HuH-7 (cell line): ENCODE results near the gene ZFP69B.

ENCODE experiments used
- DNase-seq: peaks from one replicate; pipeline ENCODE4 v3.0.0; 2011; ENCODE audit warnings: low spot score

ZFP69B gene

GRCh38 chr1:40449684-40450494, at the start of gene ZFP69B:
TSS of gene ZFP69B (plus strand) at chr1:40450476. CDS start at chr1:40450962, 486 bp downstream.
- peak; percentile 96 for DNase-seq

DNA sequence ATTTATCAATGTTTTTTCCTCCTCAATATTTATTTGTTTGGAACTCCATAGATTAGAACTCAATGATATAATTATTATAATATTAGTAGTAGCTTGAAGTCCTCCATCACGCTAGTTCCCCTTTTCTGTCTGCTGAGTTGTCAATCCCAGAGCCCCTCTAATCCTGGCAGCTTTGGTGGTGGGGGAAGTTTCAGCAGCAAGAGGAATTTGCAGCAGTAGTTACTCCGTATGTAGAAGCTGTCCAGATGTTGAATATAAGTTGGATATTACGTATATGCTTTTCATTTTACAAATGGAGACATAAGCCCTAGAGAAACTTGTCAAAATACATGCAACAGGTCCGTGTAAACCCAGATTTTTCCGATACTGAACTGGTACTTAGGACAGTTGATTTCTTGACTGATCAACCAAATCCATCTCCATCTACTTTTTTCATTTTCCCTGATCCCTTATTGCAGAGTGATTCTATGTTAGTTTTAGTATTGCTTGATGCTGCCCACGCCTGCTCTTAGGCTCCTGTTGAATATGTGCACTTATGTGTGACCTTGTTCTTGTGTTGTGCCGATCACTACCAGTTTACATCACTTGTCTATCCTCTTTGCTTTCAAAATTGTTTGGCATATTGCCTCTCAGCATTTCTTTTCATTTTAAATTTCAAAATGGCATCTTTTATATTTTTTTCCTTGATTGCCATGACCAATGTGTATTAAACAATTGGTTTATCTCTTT, 48.6 kb upstream of the ZFP69B start:
- DNase-seq: no peak

- no peak for DNase-seq
These were observed 45.4 kb upstream of the ZFP69B start for GRCh38 chr1:40404670-40405462.

DNA sequence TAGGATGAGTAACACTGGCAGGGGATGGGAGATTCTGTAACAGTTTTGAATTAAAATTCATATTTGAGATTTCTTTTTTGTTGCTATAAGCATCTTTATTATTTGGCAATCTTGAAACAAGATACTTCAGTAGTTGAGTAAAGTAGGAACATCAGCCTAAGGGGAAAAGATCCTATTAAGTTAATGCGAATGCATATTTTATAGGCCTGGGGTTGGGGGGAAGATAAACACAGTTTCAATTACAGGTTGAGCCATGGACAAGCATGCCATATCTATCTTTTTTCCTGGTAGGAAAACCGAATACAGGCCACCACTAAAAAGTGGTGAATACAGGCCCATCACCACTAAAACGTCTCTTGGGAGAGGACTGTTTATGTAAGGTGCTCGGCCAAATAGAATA, 44.5 kb upstream of the ZFP69B start:
- no peak for DNase-seq

- no peak for DNase-seq
These were observed 42.8 kb upstream of the ZFP69B start for GRCh38 chr1:40407453-40407852.

DNA sequence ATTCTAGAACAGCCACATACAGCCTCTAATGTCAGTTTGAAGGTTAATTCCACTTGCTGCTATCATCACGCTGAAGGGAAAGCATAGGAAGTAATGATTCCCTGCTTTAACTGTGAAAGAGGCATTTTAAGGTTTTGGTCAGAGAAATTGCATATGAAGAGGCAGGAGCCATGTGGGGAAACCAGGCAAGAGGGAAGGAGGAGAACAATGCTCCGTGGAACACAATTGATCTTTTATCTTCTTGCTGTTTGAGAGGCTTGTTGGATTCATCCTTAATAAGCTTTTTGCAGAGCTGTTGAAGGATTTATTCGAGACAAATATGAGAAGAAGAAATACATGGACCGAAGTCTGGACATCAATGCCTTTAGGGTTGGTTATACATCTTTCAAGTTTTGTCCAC, 40.8 kb upstream of the ZFP69B start:
- DNase-seq: no peak

DNA sequence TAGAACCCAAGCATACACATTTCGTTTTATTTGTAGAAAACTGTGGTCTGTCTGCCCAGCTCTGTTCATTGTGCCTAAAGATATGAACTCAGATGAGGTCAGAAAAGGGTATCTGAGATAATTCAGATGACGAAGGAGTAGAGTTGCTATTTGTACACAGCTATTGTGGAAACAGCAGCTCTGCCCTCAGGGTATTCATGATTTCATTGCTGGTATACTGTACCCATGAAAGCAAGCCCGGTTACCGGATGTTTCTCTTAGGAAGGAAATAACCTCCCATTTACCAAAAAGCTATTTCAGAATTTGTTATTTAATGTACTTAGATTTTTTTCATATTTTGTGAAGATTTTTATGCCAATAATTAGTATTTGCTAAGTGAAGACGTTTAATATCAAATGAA, 39.0 kb upstream of the ZFP69B start:
- no peak for DNase-seq

GRCh38 chr1:40411843-40412242, 38.4 kb upstream of the ZFP69B start:
- DNase-seq: no peak

GRCh38 chr1:40413527-40414252, 36.6 kb upstream of the ZFP69B start:
- DNase-seq: no peak

DNA sequence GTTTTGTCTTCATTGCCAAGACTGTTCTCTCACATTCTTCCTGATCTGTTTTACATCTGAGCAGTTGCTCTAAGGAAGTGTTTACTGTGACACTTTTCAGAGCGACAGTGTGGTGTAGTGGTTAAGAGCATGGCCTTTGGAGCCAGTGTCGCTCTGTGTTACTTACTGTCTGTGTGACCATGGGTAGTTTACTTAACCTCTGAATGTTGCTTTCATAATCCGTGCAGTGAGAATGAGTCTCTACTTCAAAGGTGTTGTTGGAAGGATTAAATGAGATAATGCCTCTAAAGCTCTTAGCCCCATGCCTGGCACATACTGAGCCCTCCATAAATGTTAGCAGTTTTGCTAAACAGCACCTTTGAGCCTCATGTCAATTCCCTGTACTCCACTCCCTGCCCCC, 35.9 kb upstream of the ZFP69B start:
- no peak for DNase-seq

- DNase-seq: no peak
These were observed 33.6 kb upstream of the ZFP69B start for GRCh38 chr1:40416709-40417108.

GRCh38 chr1:40421431-40422384, 28.6 kb upstream of the ZFP69B start:
- peak; percentile 30 for DNase-seq

DNA sequence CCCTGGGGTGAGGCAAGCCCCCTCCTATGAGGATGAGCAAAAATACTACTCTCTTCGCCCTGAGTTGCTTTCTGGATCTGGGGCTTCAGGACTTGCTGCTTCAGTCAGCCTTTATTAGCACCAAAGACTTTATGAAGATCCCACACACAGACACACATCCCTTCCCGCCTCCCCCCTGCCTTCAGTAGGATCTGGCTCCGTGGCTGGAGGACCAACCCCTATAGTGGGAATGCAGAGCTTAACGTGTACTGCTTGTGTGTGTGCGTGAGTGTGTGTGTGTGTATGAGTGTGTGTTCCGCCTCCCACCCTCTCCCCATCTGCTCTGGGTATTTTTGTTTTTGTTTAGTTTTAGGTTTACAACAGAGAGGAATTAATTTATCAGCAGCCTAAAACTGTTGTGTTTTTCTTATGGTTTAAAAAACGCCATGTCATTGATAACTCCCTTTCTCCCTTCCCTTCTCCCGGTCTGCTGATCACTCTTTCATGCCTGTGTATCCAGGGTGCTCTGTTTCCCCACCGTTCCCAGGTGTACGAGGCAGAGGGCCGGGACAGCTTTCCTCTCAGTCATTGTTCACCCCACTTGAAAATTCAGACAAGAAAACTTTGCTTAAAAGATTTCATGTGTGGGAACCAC, 27.5 kb upstream of the ZFP69B start:
- DNase-seq: no peak

- no peak for DNase-seq
These were observed 27.0 kb upstream of the ZFP69B start for GRCh38 chr1:40423264-40423642.

- no peak for DNase-seq
These were observed 26.2 kb upstream of the ZFP69B start for GRCh38 chr1:40423951-40424618.

DNA sequence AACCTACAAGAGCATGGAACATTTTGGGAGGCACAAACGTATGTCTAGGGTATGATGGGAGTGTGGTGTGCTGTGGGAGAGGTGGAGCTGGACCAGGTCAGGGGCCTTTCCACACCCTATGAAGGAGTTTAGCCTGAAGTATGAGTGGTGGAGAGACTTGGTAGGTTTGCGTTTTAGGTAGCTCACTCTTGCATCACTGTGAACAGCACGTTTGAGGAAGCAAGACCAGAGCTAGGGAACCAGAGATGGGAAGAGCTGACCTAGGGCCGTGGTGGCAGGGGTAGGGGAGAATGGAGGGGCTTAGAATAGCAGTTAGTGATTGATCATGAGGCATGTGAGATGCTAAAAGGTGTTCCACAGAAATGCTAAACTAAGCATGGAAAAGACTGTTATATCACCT, 25.1 kb upstream of the ZFP69B start:
- DNase-seq: no peak

- DNase-seq: no peak
These were observed 18.9 kb upstream of the ZFP69B start for GRCh38 chr1:40431385-40431784.

DNA sequence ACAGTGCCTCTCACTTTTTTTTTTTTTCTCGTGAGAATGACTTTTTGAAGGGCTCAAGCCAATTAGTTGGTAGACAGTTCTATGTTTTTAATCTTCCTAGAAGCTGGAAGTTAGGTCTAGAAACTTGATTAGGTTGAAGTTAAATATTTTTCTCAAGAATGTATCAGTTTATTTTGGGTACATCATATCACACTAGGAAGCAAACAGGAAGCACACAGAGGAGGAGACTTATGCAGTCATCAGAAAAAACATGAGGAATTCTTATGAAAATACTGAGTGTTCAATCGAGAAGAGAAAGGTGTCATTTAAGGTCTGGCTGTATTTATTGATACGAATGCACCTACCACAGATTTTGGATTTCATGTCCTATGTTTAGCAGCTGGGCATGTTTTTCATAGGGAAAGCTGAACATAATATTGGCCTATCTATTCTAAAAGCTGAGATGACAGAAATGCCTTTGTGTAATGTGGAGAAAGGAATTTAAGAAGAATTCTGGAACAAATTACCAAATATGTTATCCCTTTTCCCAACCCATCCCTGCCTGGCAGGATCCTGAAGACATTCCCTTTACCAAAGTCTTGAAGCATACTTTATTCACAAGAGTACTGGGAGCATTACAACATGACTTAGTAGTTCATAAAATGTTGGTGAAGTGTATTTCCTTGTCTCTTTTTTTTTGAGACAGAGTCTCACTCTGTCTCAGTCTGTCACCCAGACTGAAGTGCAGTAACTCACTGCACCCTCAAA, 17.5 kb upstream of the ZFP69B start:
- DNase-seq: no peak

- DNase-seq: no peak
These were observed 14.8 kb upstream of the ZFP69B start for GRCh38 chr1:40435471-40435870.
